HepG2 (cell line): Measurements from ENCODE around the gene TEFM. TPM values are rescaled to one million over a fixed set of nuclear protein-coding genes. Genes with fewer than 3 reads are reported as not detected.
A peak's percentile ranks its signal among the peaks of the same experiment; 100 is the strongest.

ENCODE experiments used
- CHCHD3 ChIP-seq: sonication (generic); formaldehyde crosslinking; IDR thresholded peaks from 2 replicates; pipeline ENCODE4 v1.8.0; 2022; ENCODE audit warnings: mild to moderate bottlenecking, missing genetic modification reagents, moderate library complexity
- DBP ChIP-seq: sonication (generic); formaldehyde crosslinking; IDR thresholded peaks from 2 replicates; pipeline ENCODE4 v1.4.0; 2020; ENCODE audit warnings: missing genetic modification reagents; ENCODE audit errors: not compliant biosample characterization
- DNMT3B ChIP-seq: conservative IDR thresholded peaks from 2 replicates; pipeline ENCODE4 v1.6.1; 2016; ENCODE audit warnings: missing biosample characterization, control low read depth
- FOSL1 ChIP-seq: sonication (generic); formaldehyde crosslinking; IDR thresholded peaks from 2 replicates; pipeline ENCODE4 v1.9.0; 2021; ENCODE audit warnings: missing genetic modification reagents, borderline replicate concordance
- FUBP1 ChIP-seq: sonication (generic); formaldehyde crosslinking; IDR thresholded peaks from 2 replicates; pipeline ENCODE4 v1.5.1; 2020; ENCODE audit warnings: missing genetic modification reagents, mild to moderate bottlenecking, borderline replicate concordance
- HOXA3 ChIP-seq: sonication (generic); formaldehyde crosslinking; IDR thresholded peaks from 2 replicates; pipeline ENCODE4 v1.5.0; 2020; ENCODE audit warnings: missing genetic modification reagents
- KDM2A ChIP-seq: sonication (generic); formaldehyde crosslinking; IDR thresholded peaks from 2 replicates; pipeline ENCODE4 v1.4.0; 2020; ENCODE audit warnings: low read depth, missing genetic modification reagents, borderline replicate concordance
- KDM5B ChIP-seq: sonication (generic); formaldehyde crosslinking; IDR thresholded peaks from 2 replicates; pipeline ENCODE4 v1.4.0; 2020; ENCODE audit warnings: missing genetic modification reagents, mild to moderate bottlenecking, borderline replicate concordance
- MAF1 ChIP-seq: sonication (generic); formaldehyde crosslinking; IDR thresholded peaks from 2 replicates; pipeline ENCODE4 v1.5.0; 2020; ENCODE audit warnings: missing genetic modification reagents, borderline replicate concordance
- MAZ ChIP-seq, 2 experiments: sonication (generic) in 1 of 2; formaldehyde crosslinking in 1 of 2; IDR thresholded peaks; 2 replicates each; pipeline versions ENCODE4 v1.5.0 to v1.6.1; 2012 to 2020; ENCODE audit warnings: low read depth in 2 of 2, mild to moderate bottlenecking in 2 of 2, borderline replicate concordance in 1 of 2, improper control_type of control experiment in 1 of 2, low read length in 1 of 2, missing genetic modification reagents in 1 of 2, moderate library complexity in 1 of 2
- NFATC3 ChIP-seq: sonication (generic); formaldehyde crosslinking; IDR thresholded peaks from 2 replicates; pipeline ENCODE4 v1.5.1; 2020; ENCODE audit warnings: mild to moderate bottlenecking, missing genetic modification reagents
- PAF1 ChIP-seq: IDR thresholded peaks from 2 replicates; pipeline ENCODE4 v1.6.1; 2016; ENCODE audit warnings: missing genetic modification reagents, missing compliant biosample characterization
- PAWR ChIP-seq: sonication (generic); formaldehyde crosslinking; IDR thresholded peaks from 2 replicates; pipeline ENCODE4 v1.4.0; 2020; ENCODE audit warnings: missing genetic modification reagents, mild to moderate bottlenecking, borderline replicate concordance
- PRDM4 ChIP-seq: sonication (generic); formaldehyde crosslinking; IDR thresholded peaks from 2 replicates; pipeline ENCODE4 v1.9.0; 2021; ENCODE audit warnings: missing genetic modification reagents, borderline replicate concordance
- STAG1 ChIP-seq: sonication (generic); formaldehyde crosslinking; IDR thresholded peaks from 2 replicates; pipeline ENCODE4 v1.4.0; 2020; ENCODE audit warnings: missing genetic modification reagents
- TAF15 ChIP-seq: fragments of 200-400 bp; formaldehyde crosslinking; IDR thresholded peaks from one replicate; pipeline ENCODE4 v1.6.1; 2018; ENCODE audit warnings: mild to moderate bottlenecking, low read depth, low read length; ENCODE audit not compliant: poor library complexity, severe bottlenecking
- ZBTB42 ChIP-seq: sonication (generic); formaldehyde crosslinking; IDR thresholded peaks from 2 replicates; pipeline ENCODE4 v1.5.0; 2020; ENCODE audit warnings: mild to moderate bottlenecking, missing genetic modification reagents
- ZFP41 ChIP-seq: sonication (generic); formaldehyde crosslinking; IDR thresholded peaks from 2 replicates; pipeline ENCODE4 v1.4.0; 2020; ENCODE audit warnings: mild to moderate bottlenecking, missing genetic modification reagents, borderline replicate concordance
- ZNF607 ChIP-seq: sonication (generic); formaldehyde crosslinking; IDR thresholded peaks from 2 replicates; pipeline ENCODE4 v1.5.1; 2020; ENCODE audit warnings: missing genetic modification reagents, mild to moderate bottlenecking, borderline replicate concordance
- ZNF7 ChIP-seq: IDR thresholded peaks from 2 replicates; pipeline ENCODE4 v1.6.1; 2016; ENCODE audit warnings: missing biosample characterization, missing genetic modification reagents
- ZNF703 ChIP-seq: sonication (generic); formaldehyde crosslinking; IDR thresholded peaks from 2 replicates; pipeline ENCODE4 v1.5.1; 2020; ENCODE audit warnings: missing genetic modification reagents, mild to moderate bottlenecking, moderate library complexity, borderline replicate concordance
- ZNF713 ChIP-seq: sonication (generic); formaldehyde crosslinking; IDR thresholded peaks from 2 replicates; pipeline ENCODE4 v1.4.0; 2020; ENCODE audit warnings: mild to moderate bottlenecking, missing genetic modification reagents
- ZNF777 ChIP-seq: sonication (generic); formaldehyde crosslinking; IDR thresholded peaks from 2 replicates; pipeline ENCODE4 v1.4.0; 2020; ENCODE audit warnings: missing genetic modification reagents
- ZSCAN9 ChIP-seq: IDR thresholded peaks from 2 replicates; pipeline ENCODE4 v1.6.1; 2016; ENCODE audit warnings: borderline replicate concordance
- polyA plus RNA-seq, 8 experiments: library from polyadenylated mRNA; depleted of rRNA in 3 of 8; stranded (reverse) in 7 of 8; unstranded in 1 of 8; fragments of >200 nt; fragmentation: Illumina TruSeq in 4 of 8; extraction: Trizol in 4 of 8; gene quantifications; 2 replicates each; pipeline versions ENCODE4 v1.2.1 to v1.2.3, GENCODE V29; 2011 to 2016; ENCODE audit warnings: low read depth in 4 of 8, missing spikeins in 1 of 8, mixed read lengths in 1 of 8; ENCODE audit not compliant: insufficient read depth in 1 of 8
- total RNA-seq, 5 experiments: library from RNA; depleted of rRNA; stranded (reverse); fragments of >200 nt; fragmentation: Illumina TruSeq; extraction: Trizol; gene quantifications; 2 replicates each; pipeline ENCODE4 v1.2.3, GENCODE V29; 2016; ENCODE audit warnings: low read depth in 1 of 5

The TEFM gene
- total and polyA plus RNA-seq, 2 of the 13 experiments (the other 11 are each of a cell fraction or from before 2014, with no cell fraction given): 7.0 to 20.0 TPM

- TF ChIP-seq DBP (CRISPR knock-in tag): peak; percentile 84
- TF ChIP-seq ZFP41: no peak
- 0 out of 2 replicates have a peak, but pooled peaks have one; percentile 73 for TF ChIP-seq PAWR
- no peak for TF ChIP-seq CHCHD3
- peak; percentile 36; the same call in 1 of the 2 replicates for TF ChIP-seq FOSL1
- no peak for TF ChIP-seq DNMT3B (CRISPR knock-in tag)
- TF ChIP-seq ZNF7: no peak; the same call in 1 of the 2 replicates
- TF ChIP-seq STAG1 (CRISPR knock-in tag): peak; percentile 53
- TF ChIP-seq KDM5B (CRISPR knock-in tag): peak; percentile 97
- TF ChIP-seq MAF1 (CRISPR knock-in tag): peak; percentile 97
- TF ChIP-seq TAF15: peak; percentile 93
- TF ChIP-seq ZNF713: no peak
- no peak for TF ChIP-seq PRDM4 (CRISPR knock-in tag)
- TF ChIP-seq HOXA3 (CRISPR knock-in tag): peak; percentile 94
- no peak for TF ChIP-seq ZNF703 (CRISPR knock-in tag)
- TF ChIP-seq ZNF777 (CRISPR knock-in tag): peak; percentile 93
- TF ChIP-seq ZBTB42 (CRISPR knock-in tag): no peak; the same call in 1 of the 2 replicates
- TF ChIP-seq ZNF607 (CRISPR knock-in tag): no peak
- no peak for TF ChIP-seq NFATC3 (CRISPR knock-in tag)
- TF ChIP-seq ZSCAN9 (CRISPR knock-in tag): peak; percentile 96
- TF ChIP-seq KDM2A: peak; percentile 99
- no peak for TF ChIP-seq PAF1
- TF ChIP-seq FUBP1: peak; percentile 91; the same call in 1 of the 2 replicates
- peak; percentile 56; the same call in 1 of the 2 replicates for TF ChIP-seq MAZ (IDR thresholded peaks at IDR 0.05; ENCODE audit: borderline replicate concordance, low read depth, low read length)
- peak; percentile 82 for TF ChIP-seq MAZ (CRISPR knock-in tag; IDR thresholded peaks at IDR 0.05; ENCODE audit: low read depth)
Measured at GRCh38 chr17:30906101-30906911, at the start of gene TEFM (continued).
